PC-3 (cell line): ENCODE measurements around the gene ELF4. TPM values are rescaled to one million over a fixed set of nuclear protein-coding genes. Genes with fewer than 3 reads are reported as not detected.

Source experiments
- ATAC-seq: fragments of 200-7000 bp; cut with Tn5 transposase; 2 replicates; pipeline ENCODE4 v1.9.1; 2020; ENCODE audit warnings: mild to moderate bottlenecking, moderate library complexity
- BruUV-seq: library from RNA; stranded (reverse); fragments of 400-500 nt; replicated peaks from 2 replicates; lab custom pipeline; 2021; lab: Mats Ljungman, UMichigan
- CTCF ChIA-PET: fragments of 300-600 bp; sonication (Branson Sonifier 250); formaldehyde crosslinking; loops from one replicate; lab custom pipeline; 2022; ENCODE audit warnings: antibody characterized with exemption; lab: Charles Lee
- POLR2A ChIA-PET: fragments of 300-600 bp; sonication (Branson Sonifier 250); formaldehyde crosslinking; loops from one replicate; lab custom pipeline; 2022; ENCODE audit warnings: antibody characterized with exemption; ENCODE audit not compliant: unreplicated experiment; lab: Charles Lee
- DNase-seq: peaks from one replicate; pipeline ENCODE4 v3.0.0-alpha.2; 2015
- H2AFZ ChIP-seq: fragments of 300-600 bp; sonication (generic); 2 replicates; pipeline ENCODE4 v1.6.0; 2016; ENCODE audit warnings: antibody characterized with exemption, low read length
- H3F3A ChIP-seq: fragments of 300-600 bp; sonication (generic); one replicate; pipeline ENCODE4 v1.6.0; 2017; ENCODE audit warnings: antibody characterized with exemption, low read length, control low read depth, mild to moderate bottlenecking; ENCODE audit not compliant: unreplicated experiment
- H3K27ac ChIP-seq: fragments of 300-600 bp; sonication (generic); 2 replicates; pipeline ENCODE4 v1.5.1; 2016; ENCODE audit warnings: mild to moderate bottlenecking, low read length
- H3K27me3 ChIP-seq: fragments of 300-600 bp; sonication (generic); 2 replicates; pipeline ENCODE4 v1.6.1; 2016; ENCODE audit warnings: low read length, mixed read lengths
- H3K36me3 ChIP-seq: fragments of 300-600 bp; sonication (generic); 2 replicates; pipeline ENCODE4 v1.6.1; 2016; ENCODE audit warnings: low read depth, mixed run types, low read length, mixed read lengths
- H3K4me1 ChIP-seq: fragments of 300-600 bp; sonication (generic); 2 replicates; pipeline ENCODE4 v1.5.1; 2016; ENCODE audit warnings: low read length; ENCODE audit not compliant: insufficient read depth
- H3K4me2 ChIP-seq: fragments of 300-600 bp; sonication (generic); 2 replicates; pipeline ENCODE4 v1.6.0; 2016; ENCODE audit warnings: low read length
- H3K4me3 ChIP-seq: fragments of 300-600 bp; sonication (generic); 2 replicates; pipeline ENCODE4 v1.5.1; 2016; ENCODE audit warnings: mild to moderate bottlenecking, low read length, mixed read lengths
- H3K79me2 ChIP-seq: fragments of 300-600 bp; sonication (generic); 2 replicates; pipeline ENCODE4 v1.6.1; 2017; ENCODE audit warnings: low read length, mixed read lengths
- H3K9ac ChIP-seq: fragments of 300-600 bp; sonication (generic); 2 replicates; pipeline ENCODE4 v1.6.0; 2016; ENCODE audit warnings: mild to moderate bottlenecking, low read length
- H3K9me2 ChIP-seq: fragments of 300-600 bp; sonication (generic); replicated peaks from 2 replicates; pipeline ENCODE4 v1.6.1; 2016; ENCODE audit warnings: mixed run types, low read length, mixed read lengths
- H3K9me3 ChIP-seq: fragments of 300-600 bp; sonication (generic); 2 replicates; pipeline ENCODE4 v1.6.1; 2016; ENCODE audit warnings: low read length, mixed read lengths
- H4K20me1 ChIP-seq: fragments of 300-600 bp; sonication (generic); 2 replicates; pipeline ENCODE4 v1.6.1; 2016; ENCODE audit warnings: low read length, mixed read lengths
- CTCF ChIP-seq: fragments of 300-600 bp; sonication (generic); conservative IDR thresholded peaks from 2 replicates; pipeline ENCODE4 v1.5.1; 2017; ENCODE audit warnings: antibody characterized with exemption, low read depth, mild to moderate bottlenecking, low read length
- EZH2 ChIP-seq: fragments of 300-600 bp; sonication (generic); IDR thresholded peaks from one replicate; pipeline ENCODE4 v1.6.1; 2017; ENCODE audit warnings: antibody characterized with exemption, mild to moderate bottlenecking, low read length; ENCODE audit not compliant: unreplicated experiment
- EZH2phosphoT487 ChIP-seq: fragments of 300-600 bp; sonication (generic); IDR thresholded peaks from 2 replicates; pipeline ENCODE4 v1.6.1; 2018; ENCODE audit warnings: mild to moderate bottlenecking, antibody characterized with exemption, low read length, borderline replicate concordance
- intact Hi-C: fragments of 100-400 bp; cut with micrococcal nuclease; formaldehyde crosslinking; loops from 2 replicates; pipeline ENCODE4 v1.9.0; 2023
- total RNA-seq: library from RNA; depleted of rRNA; stranded (reverse); fragments of >200 nt; gene quantifications from 2 replicates; pipeline ENCODE4 v1.2.3, GENCODE V29; 2014

Gene ELF4
- total RNA-seq, 1 experiment from 2014 or later: 23.4 TPM

GRCh38 chrX:130145123-130145522 is 34.8 kb upstream of the ELF4 start:
- Histone ChIP-seq H3F3A (no peaks in the 10 kb centered on the region), H3K9me2 (no peaks in the 10 kb centered on the region), H2AFZ (no peak overlapping the region), H3K9me3 (no peaks in the 10 kb centered on the region), H3K9ac (no peak overlapping the region), H3K36me3 (peaks cover 10% of the 10 kb centered on the region), H3K4me3 (no peak overlapping the region), H3K4me1 (peaks cover 14% of the 10 kb centered on the region), H3K4me2 (no peak overlapping the region), H3K27me3 (no peaks in the 10 kb centered on the region), H3K27ac (no peak overlapping the region), H3K79me2 (no peaks in the 10 kb centered on the region), H4K20me1 (no peaks in the 10 kb centered on the region)
- DNase-seq (no peak), ATAC-seq (no peak)
- TF ChIP-seq EZH2phosphoT487 (no peak), EZH2 (no peak), CTCF (no peak)
- intact Hi-C loops: no loop called here
- POLR2A ChIA-PET: no interaction called here
- CTCF ChIA-PET: no interaction called here
- BruUV-seq: no TSS peak

- no peak overlapping the region for H3K9ac ChIP-seq
- intact Hi-C loops: no loop called here
- H3K27ac ChIP-seq: no peak overlapping the region
- H3K79me2 ChIP-seq: no peaks in the 10 kb centered on the region
- no peaks in the 10 kb centered on the region for H3F3A ChIP-seq
- DNase-seq (peak; percentile 46), ATAC-seq (peak; percentile 68)
- H2AFZ ChIP-seq: no peak overlapping the region
- POLR2A ChIA-PET: no interaction called here
- peaks cover 14% of the 10 kb centered on the region for H3K4me1 ChIP-seq
- no peaks in the 10 kb centered on the region for H3K27me3 ChIP-seq
- H3K4me3 ChIP-seq: no peak overlapping the region
- H4K20me1 ChIP-seq: no peaks in the 10 kb centered on the region
- no peaks in the 10 kb centered on the region for H3K9me2 ChIP-seq
- H3K4me2 ChIP-seq: no peak overlapping the region
- H3K9me3 ChIP-seq: no peaks in the 10 kb centered on the region
- CTCF ChIA-PET: no interaction called here
- TF ChIP-seq EZH2phosphoT487 (no peak), CTCF (peak; percentile 42; the same call in 1 of the 2 replicates), EZH2 (no peak)
- peaks cover 10% of the 10 kb centered on the region for H3K36me3 ChIP-seq
- no TSS peak for BruUV-seq
Observed at GRCh38 chrX:130144509-130144908, 34.2 kb upstream of the ELF4 start.

DNA sequence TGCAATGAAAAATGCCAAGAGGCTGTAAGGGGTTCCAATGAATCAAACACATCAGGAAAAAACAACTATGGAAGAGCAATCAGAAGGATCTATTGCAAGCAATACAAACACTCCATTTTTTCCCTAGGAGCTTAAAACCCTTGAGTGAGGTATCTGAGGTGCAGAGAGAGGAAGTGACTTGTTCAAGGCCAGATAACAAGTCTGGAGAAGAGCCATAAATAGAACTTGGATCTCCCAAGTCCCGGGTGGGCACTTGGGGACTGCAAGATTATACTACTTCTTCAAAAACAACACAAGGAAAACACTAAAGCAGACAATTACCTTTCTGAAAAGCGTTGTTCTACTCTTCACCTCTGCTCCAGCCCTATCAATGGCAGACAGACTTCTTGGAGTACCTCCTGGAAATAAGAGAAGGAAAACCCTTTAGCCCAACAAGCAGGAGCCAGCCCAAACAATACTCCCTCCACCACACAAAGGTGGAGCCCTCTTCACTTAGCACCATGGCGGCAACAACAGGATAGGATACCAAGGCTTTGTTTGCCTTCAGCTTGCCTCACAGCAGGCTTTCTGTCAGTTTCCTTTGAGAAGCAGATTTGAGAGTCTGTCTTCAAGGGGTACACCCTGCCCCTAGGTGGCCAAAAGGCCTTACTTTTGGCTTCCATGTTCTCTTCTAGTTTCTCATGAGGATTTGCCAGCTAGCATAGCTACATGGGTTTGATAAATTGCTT is 29.3 kb upstream of the ELF4 start:
- ChIA-PET CTCF (no interaction called here), POLR2A (no interaction called here)
- Histone ChIP-seq H3K9me3 (no peaks in the 10 kb centered on the region), H2AFZ (no peak overlapping the region), H3K4me2 (no peak overlapping the region), H3K27ac (no peak overlapping the region), H4K20me1 (no peaks in the 10 kb centered on the region), H3K9me2 (no peaks in the 10 kb centered on the region), H3K36me3 (peaks cover 28% of the 10 kb centered on the region), H3K4me1 (peaks cover 5% of the 10 kb centered on the region), H3K27me3 (no peaks in the 10 kb centered on the region), H3K4me3 (no peak overlapping the region), H3K79me2 (no peaks in the 10 kb centered on the region), H3F3A (no peaks in the 10 kb centered on the region), H3K9ac (no peak overlapping the region)
- BruUV-seq: no TSS peak
- intact Hi-C loops: no loop called here
- TF ChIP-seq CTCF (no peak), EZH2 (no peak), EZH2phosphoT487 (no peak)
- DNase-seq (no peak), ATAC-seq (no peak)
